Measurements from ENCODE around the gene ATOH1. TPM values are rescaled to one million over a fixed set of nuclear protein-coding genes. Genes with fewer than 3 reads are reported as not detected.

Gene ATOH1
- total RNA-seq, 1 experiment from 2014 or later = not detected

DNA sequence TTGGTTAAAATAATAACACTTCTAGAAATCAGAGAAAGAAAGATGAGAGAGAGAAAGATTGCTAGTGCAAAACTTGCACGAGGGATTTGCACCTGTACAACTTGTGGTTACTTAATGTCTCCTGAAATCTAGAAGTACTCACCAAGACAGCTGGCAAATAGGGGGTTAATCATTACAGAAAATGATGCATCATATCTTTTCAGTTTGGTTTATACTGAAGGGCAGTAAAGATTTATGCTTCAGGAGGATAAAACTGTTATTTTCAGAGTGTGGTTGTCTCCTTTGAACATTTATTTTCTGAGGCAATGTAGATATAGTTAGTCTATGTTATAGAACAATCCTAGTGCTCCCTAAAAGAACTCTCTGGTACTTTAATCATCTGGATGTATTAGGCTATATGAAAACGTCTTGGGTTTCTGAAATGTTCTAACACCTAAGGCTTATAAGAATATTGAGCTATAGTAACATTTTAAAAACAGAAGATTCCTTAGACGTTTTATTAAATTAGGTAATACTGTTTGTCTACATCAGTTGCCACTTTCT lies 13.3 kb downstream of the ATOH1 start:
- H3K27ac Mint-ChIP-seq = no peak overlapping the region
- Histone ChIP-seq H4K20me1 (ENCODE audit: control insufficient read depth, insufficient read depth, insufficient read length) (no peaks in the 10 kb centered on the region), H2AK5ac (ENCODE audit: insufficient read length, low read length) (no peak overlapping the region), H3K9me3 (ENCODE audit: control insufficient read depth, low read depth, low read length) (no peaks in the 10 kb centered on the region), H4K8ac (replicated peaks; ENCODE audit: insufficient read length, low read depth, low read length) (no peak overlapping the region), H2BK5ac (ENCODE audit: insufficient read length, low read length) (no peak overlapping the region), H4K5ac (ENCODE audit: insufficient read length, low read depth, low read length) (no peak overlapping the region), H2BK15ac (ENCODE audit: low read depth, low read length) (no peak overlapping the region), H3K14ac (ENCODE audit: insufficient read depth, low read length) (no peak overlapping the region), H2BK12ac (ENCODE audit: insufficient read length, low read depth, low read length) (no peak overlapping the region), H3K4ac (ENCODE audit: low read depth, low read length) (no peak overlapping the region), H2BK20ac (ENCODE audit: low read depth, low read length, poor library complexity, severe bottlenecking) (no peak overlapping the region), H3K27ac (ENCODE audit: insufficient read length, low read depth, low read length) (no peak overlapping the region), H3K23ac (ENCODE audit: insufficient read length, low read depth, low read length) (no peak overlapping the region), H3K18ac (ENCODE audit: insufficient read length, low read depth, low read length) (no peak overlapping the region), H2AFZ (ENCODE audit: low read length) (no peak overlapping the region), H3K27me3 (ENCODE audit: insufficient read depth, low read length) (peaks cover 2% of the 10 kb centered on the region; the same call in 1 of the 2 replicates), H3K4me2 (ENCODE audit: insufficient read depth, insufficient read length, low read length) (no peak overlapping the region), H3K23me2 (ENCODE audit: insufficient read length, low read depth, low read length, poor library complexity, severe bottlenecking) (no peaks in the 10 kb centered on the region), H3K79me2 (ENCODE audit: insufficient read depth, low read length) (no peaks in the 10 kb centered on the region), H3K79me1 (ENCODE audit: insufficient read depth, low read depth, low read length, poor library complexity, severe bottlenecking) (no peaks in the 10 kb centered on the region), H2BK120ac (ENCODE audit: low read depth, low read length, poor library complexity, severe bottlenecking) (no peak overlapping the region), H3K4me1 (ENCODE audit: insufficient read depth, low read length) (no peaks in the 10 kb centered on the region), H4K91ac (ENCODE audit: insufficient read length, low read depth, low read length) (no peak overlapping the region), H3T11ph (ENCODE audit: low read length) (no peak overlapping the region), H3K9ac (ENCODE audit: extremely low read depth, insufficient read length, low read length) (no peak overlapping the region), H3K56ac (ENCODE audit: insufficient read length, low read depth, low read length) (no peak overlapping the region)
- H3K36me3 Mint-ChIP-seq (ENCODE audit: insufficient read depth in 1 of 3, low read depth in 3 of 3) = no peaks in the 10 kb centered on the region
- TF ChIP-seq CTCF (conservative IDR thresholded peaks at IDR 0.05) = no peak
- H3K27me3 Mint-ChIP-seq (ENCODE audit: low read depth) = peaks cover 70% of the 10 kb centered on the region
- WGBS (ENCODE audit: extremely low coverage, insufficient read length, low lambda C conversion rate) = no CpG with 5 or more reads among the region's 3 CpGs
- H3K4me3 Mint-ChIP-seq = no peak overlapping the region
- H3K9me3 Mint-ChIP-seq = no peaks in the 10 kb centered on the region
- no peak for DNase-seq
- H3K4me1 Mint-ChIP-seq = no peaks in the 10 kb centered on the region; a peak in 2 of 4 replicates

Data from H9 (cell line).